Astrocyte (in vitro differentiated cells and primary cell): ENCODE results near the gene SLC25A25. TPM values are rescaled to one million over a fixed set of nuclear protein-coding genes. Genes with fewer than 3 reads are reported as not detected.

ENCODE experiments used
- DNase-seq: peaks from one replicate; pipeline ENCODE4 v3.0.0-alpha.2; 2010; ENCODE audit warnings: low read depth
- FAIRE-seq: peaks from 2 replicates; lab custom pipeline; 2011; peaks lifted over from hg19 to GRCh38; lab: Jason Lieb, UNC
- H2AFZ ChIP-seq: 2 replicates; pipeline ENCODE4 v1.6.0; 2012; ENCODE audit warnings: low read depth, low read length, inconsistent platforms
- H3K27ac ChIP-seq: 2 replicates; pipeline ENCODE4 v1.5.1; 2011; ENCODE audit warnings: low read depth, low read length, inconsistent platforms
- H3K27me3 ChIP-seq: 2 replicates; pipeline ENCODE4 v1.6.0; 2011; ENCODE audit warnings: low read length, inconsistent platforms; ENCODE audit not compliant: insufficient read depth
- H3K36me3 ChIP-seq: 2 replicates; pipeline ENCODE4 v1.5.1; 2011; ENCODE audit warnings: low read length, inconsistent platforms; ENCODE audit not compliant: insufficient read depth
- H3K4me1 ChIP-seq: 2 replicates; pipeline ENCODE4 v1.5.1; 2011; ENCODE audit warnings: low read length, inconsistent platforms; ENCODE audit not compliant: insufficient read depth
- H3K4me2 ChIP-seq: 2 replicates; pipeline ENCODE4 v1.6.0; 2012; ENCODE audit warnings: low read length, inconsistent platforms
- H3K4me3 ChIP-seq: 2 replicates; pipeline ENCODE4 v1.5.1; 2011; ENCODE audit warnings: low read depth, mild to moderate bottlenecking, low read length, inconsistent platforms; ENCODE audit not compliant: insufficient read depth
- H3K79me2 ChIP-seq: 2 replicates; pipeline ENCODE4 v1.6.0; 2012; ENCODE audit warnings: mild to moderate bottlenecking, low read length, inconsistent platforms; ENCODE audit not compliant: insufficient read depth
- H3K9ac ChIP-seq: 2 replicates; pipeline ENCODE4 v1.6.0; 2012; ENCODE audit warnings: mild to moderate bottlenecking, low read length, inconsistent platforms
- H3K9me3 ChIP-seq: 2 replicates; pipeline ENCODE4 v1.5.1; 2012; ENCODE audit warnings: low read depth, mild to moderate bottlenecking, low read length, inconsistent platforms; ENCODE audit not compliant: insufficient read depth
- H4K20me1 ChIP-seq: 2 replicates; pipeline ENCODE4 v1.6.0; 2012; ENCODE audit warnings: low read length, inconsistent platforms; ENCODE audit not compliant: insufficient read depth
- H3K27ac Mint-ChIP-seq: one replicate; pipeline ENCODE4 v1.8.0; 2021; ENCODE audit warnings: mild to moderate bottlenecking, mixed read lengths; ENCODE audit not compliant: unreplicated experiment
- H3K27me3 Mint-ChIP-seq: one replicate; pipeline ENCODE4 v1.8.0; 2021; ENCODE audit warnings: low read depth, mixed read lengths; ENCODE audit not compliant: unreplicated experiment
- H3K36me3 Mint-ChIP-seq: one replicate; pipeline ENCODE4 v1.8.0; 2021; ENCODE audit warnings: low read depth, mixed read lengths; ENCODE audit not compliant: unreplicated experiment
- H3K4me1 Mint-ChIP-seq: one replicate; pipeline ENCODE4 v1.8.0; 2021; ENCODE audit warnings: low read depth, mixed read lengths; ENCODE audit not compliant: unreplicated experiment
- H3K4me3 Mint-ChIP-seq: one replicate; pipeline ENCODE4 v1.8.0; 2021; ENCODE audit warnings: mild to moderate bottlenecking, moderate library complexity, mixed read lengths; ENCODE audit not compliant: unreplicated experiment
- H3K9me3 Mint-ChIP-seq: one replicate; pipeline ENCODE4 v1.8.0; 2021; ENCODE audit warnings: mild to moderate bottlenecking, mixed read lengths; ENCODE audit not compliant: unreplicated experiment
- CTCF ChIP-seq: IDR thresholded peaks from 2 replicates; pipeline ENCODE4 v1.5.1; 2011; ENCODE audit warnings: low read depth, mild to moderate bottlenecking, inconsistent platforms, low read length, moderate library complexity; ENCODE audit not compliant: insufficient read depth
- EZH2 ChIP-seq: IDR thresholded peaks from 2 replicates; pipeline ENCODE4 v1.6.1; 2012; ENCODE audit warnings: mild to moderate bottlenecking, low read length, inconsistent platforms; ENCODE audit not compliant: insufficient read depth
- total RNA-seq: library from RNA; stranded (reverse); gene quantifications from 2 replicates; pipeline ENCODE4 v1.2.1, GENCODE V29; 2021

Gene SLC25A25
- total RNA-seq, 1 donor from 2014 or later: 14.4 TPM

GRCh38 chr9:128025736-128026135, 42.3 kb upstream of the SLC25A25 start:
- Mint-ChIP-seq H3K4me1 (peaks cover 2% of the 10 kb centered on the region), H3K27me3 (peaks cover 5% of the 10 kb centered on the region), H3K36me3 (no peaks in the 10 kb centered on the region), H3K9me3 (peaks cover 2% of the 10 kb centered on the region), H3K27ac (no peak overlapping the region), H3K4me3 (no peak overlapping the region)
- Histone ChIP-seq H3K9me3 (no peaks in the 10 kb centered on the region), H2AFZ (no peak overlapping the region), H3K36me3 (no peaks in the 10 kb centered on the region), H3K4me2 (no peak overlapping the region), H4K20me1 (no peaks in the 10 kb centered on the region), H3K4me1 (no peaks in the 10 kb centered on the region), H3K79me2 (no peaks in the 10 kb centered on the region), H3K27me3 (no peaks in the 10 kb centered on the region), H3K9ac (no peak overlapping the region), H3K27ac (no peak overlapping the region), H3K4me3 (no peak overlapping the region)
- DNase-seq (no peak), FAIRE-seq (no peak)
- TF ChIP-seq CTCF (no peak), EZH2 (no peak)

GRCh38 chr9:128026255-128026772, 41.7 kb upstream of the SLC25A25 start:
- DNase-seq: no peak
- H3K4me1 ChIP-seq: no peaks in the 10 kb centered on the region
- no peaks in the 10 kb centered on the region for H3K9me3 Mint-ChIP-seq
- no peak overlapping the region for H3K27ac Mint-ChIP-seq
- H3K9me3 ChIP-seq: no peaks in the 10 kb centered on the region
- no peaks in the 10 kb centered on the region for H3K36me3 ChIP-seq
- no peaks in the 10 kb centered on the region for H4K20me1 ChIP-seq
- TF ChIP-seq EZH2 (no peak), CTCF (no peak)
- peaks cover under 1% of the 10 kb centered on the region for H3K27me3 Mint-ChIP-seq
- no peak overlapping the region for H3K27ac ChIP-seq
- H3K27me3 ChIP-seq: no peaks in the 10 kb centered on the region
- H3K79me2 ChIP-seq: no peaks in the 10 kb centered on the region
- peaks cover 2% of the 10 kb centered on the region for H3K4me1 Mint-ChIP-seq
- no peak overlapping the region for H3K9ac ChIP-seq
- H3K36me3 Mint-ChIP-seq: no peaks in the 10 kb centered on the region
- no peak overlapping the region for H2AFZ ChIP-seq
- no peak overlapping the region for H3K4me3 ChIP-seq
- no peak for FAIRE-seq
- no peak overlapping the region for H3K4me3 Mint-ChIP-seq
- H3K4me2 ChIP-seq: no peak overlapping the region

GRCh38 chr9:128026773-128027541, 41.1 kb upstream of the SLC25A25 start:
- Mint-ChIP-seq H3K27ac (no peak overlapping the region), H3K4me3 (no peak overlapping the region), H3K36me3 (no peaks in the 10 kb centered on the region), H3K27me3 (no peaks in the 10 kb centered on the region), H3K9me3 (no peaks in the 10 kb centered on the region), H3K4me1 (peaks cover 2% of the 10 kb centered on the region)
- H3K4me1 ChIP-seq: no peaks in the 10 kb centered on the region
- no peak overlapping the region for H2AFZ ChIP-seq
- H3K36me3 ChIP-seq: no peaks in the 10 kb centered on the region
- no peaks in the 10 kb centered on the region for H3K27me3 ChIP-seq
- no peak overlapping the region for H3K4me2 ChIP-seq
- H3K27ac ChIP-seq: no peak overlapping the region
- no peaks in the 10 kb centered on the region for H3K79me2 ChIP-seq
- no peaks in the 10 kb centered on the region for H4K20me1 ChIP-seq
- no peaks in the 10 kb centered on the region for H3K9me3 ChIP-seq
- H3K4me3 ChIP-seq: no peak overlapping the region
- no peak for DNase-seq
- no peak for TF ChIP-seq CTCF
- no peak for TF ChIP-seq EZH2
- no peak for FAIRE-seq
- no peak overlapping the region for H3K9ac ChIP-seq
